HG03342 (cell line): ENCODE results near the gene SNAI1.
"Not testable (repeated sequence)": the region's sequence is repeated elsewhere in the genome, so short reads cannot be mapped to it uniquely, and the experiment has no call there.

Source experiments
- ATAC-seq: cut with Tn5 transposase; IDR thresholded peaks from one replicate; pipeline ENCODE4 v1.9.1; 2021; ENCODE audit warnings: mild to moderate bottlenecking, moderate library complexity; ENCODE audit not compliant: unreplicated experiment

SNAI1 gene

DNA sequence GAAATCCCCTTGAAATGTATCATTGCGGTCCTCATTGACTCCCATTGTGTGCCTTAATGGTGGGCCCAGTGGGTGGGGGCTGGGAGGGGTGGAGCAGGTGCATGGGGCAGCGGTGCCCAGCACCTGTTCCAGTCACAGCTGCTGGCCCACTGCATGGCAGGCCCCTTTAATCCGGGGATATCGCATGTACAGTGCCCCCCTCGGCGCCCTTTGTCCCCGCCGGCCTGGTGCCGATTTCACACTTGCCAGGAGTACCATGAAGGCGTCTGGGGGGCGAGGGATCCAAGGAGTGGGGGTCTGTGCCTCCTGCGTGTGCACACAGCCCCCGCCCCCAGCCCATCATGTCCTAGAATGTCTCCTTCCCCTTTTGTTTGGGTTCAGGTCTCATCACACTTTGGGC is 2.8 kb downstream of the SNAI1 start:
- no peak for ATAC-seq

DNA sequence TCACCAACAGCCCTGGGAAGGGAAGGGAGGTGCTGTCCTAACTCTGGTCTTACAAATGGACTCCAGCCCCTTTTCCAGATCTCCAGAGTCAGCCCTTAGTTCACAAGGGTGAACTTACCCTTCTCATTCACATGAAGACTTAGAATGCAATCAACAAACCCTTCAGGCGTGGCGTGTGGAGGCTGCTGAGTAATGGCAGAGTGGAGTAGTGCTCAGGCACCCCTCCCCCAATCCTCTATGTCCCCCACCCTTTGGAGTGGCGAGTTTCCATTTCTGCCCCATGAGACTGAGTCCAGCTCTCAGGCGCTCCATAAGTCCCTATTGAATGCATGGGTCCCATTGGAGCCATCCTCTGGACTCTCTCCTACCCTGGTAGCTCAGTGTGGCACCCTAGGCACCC is 3.3 kb downstream of the SNAI1 start:
- no peak for ATAC-seq

DNA sequence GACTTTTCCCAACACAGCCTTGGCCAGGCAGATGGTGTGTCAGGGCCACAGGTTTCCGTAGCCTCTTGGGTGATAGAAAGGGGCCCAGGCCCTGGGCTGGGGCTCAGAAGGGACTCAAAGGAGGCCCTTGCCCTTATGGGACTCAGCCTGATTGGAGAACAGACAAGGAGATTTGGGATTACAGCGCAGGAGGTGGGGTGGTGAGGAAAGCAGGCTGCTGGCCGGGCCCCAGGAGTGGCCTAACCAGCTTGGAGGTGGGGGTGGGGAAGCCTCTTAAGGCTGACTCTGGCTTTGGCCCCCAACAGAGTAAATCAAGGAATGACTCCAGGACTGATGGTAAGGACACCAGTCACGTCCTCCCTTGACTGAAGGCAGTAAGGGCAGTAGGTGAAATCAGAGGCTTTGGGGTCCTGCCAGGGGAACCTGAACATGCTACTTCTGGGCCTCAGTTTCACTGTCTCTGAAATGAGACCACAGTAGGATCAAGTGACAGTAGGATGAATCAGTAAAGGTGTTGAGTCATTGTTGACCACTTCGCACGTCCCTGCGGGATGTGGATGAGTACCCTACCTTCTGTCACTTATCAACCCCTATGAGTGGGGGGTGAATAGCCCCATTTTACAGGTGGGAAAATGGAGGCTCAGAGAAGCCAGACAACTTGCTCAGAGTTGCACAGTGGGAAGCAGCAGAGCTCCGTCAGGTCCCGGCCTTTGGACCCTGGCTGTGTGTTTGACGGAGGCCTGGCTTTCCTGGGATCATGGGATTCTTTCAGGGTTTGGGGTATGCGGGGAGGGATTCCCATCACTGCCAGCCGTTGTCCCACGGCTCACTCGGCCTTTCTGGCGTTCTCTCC is 4.5 kb downstream of the SNAI1 start:
- no peak for ATAC-seq

DNA sequence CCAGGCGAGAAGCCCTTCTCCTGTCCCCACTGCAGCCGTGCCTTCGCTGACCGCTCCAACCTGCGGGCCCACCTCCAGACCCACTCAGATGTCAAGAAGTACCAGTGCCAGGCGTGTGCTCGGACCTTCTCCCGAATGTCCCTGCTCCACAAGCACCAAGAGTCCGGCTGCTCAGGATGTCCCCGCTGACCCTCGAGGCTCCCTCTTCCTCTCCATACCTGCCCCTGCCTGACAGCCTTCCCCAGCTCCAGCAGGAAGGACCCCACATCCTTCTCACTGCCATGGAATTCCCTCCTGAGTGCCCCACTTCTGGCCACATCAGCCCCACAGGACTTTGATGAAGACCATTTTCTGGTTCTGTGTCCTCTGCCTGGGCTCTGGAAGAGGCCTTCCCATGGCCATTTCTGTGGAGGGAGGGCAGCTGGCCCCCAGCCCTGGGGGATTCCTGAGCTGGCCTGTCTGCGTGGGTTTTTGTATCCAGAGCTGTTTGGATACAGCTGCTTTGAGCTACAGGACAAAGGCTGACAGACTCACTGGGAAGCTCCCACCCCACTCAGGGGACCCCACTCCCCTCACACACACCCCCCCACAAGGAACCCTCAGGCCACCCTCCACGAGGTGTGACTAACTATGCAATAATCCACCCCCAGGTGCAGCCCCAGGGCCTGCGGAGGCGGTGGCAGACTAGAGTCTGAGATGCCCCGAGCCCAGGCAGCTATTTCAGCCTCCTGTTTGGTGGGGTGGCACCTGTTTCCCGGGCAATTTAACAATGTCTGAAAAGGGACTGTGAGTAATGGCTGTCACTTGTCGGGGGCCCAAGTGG is 5.3 kb downstream of the SNAI1 start:
- no peak for ATAC-seq

DNA sequence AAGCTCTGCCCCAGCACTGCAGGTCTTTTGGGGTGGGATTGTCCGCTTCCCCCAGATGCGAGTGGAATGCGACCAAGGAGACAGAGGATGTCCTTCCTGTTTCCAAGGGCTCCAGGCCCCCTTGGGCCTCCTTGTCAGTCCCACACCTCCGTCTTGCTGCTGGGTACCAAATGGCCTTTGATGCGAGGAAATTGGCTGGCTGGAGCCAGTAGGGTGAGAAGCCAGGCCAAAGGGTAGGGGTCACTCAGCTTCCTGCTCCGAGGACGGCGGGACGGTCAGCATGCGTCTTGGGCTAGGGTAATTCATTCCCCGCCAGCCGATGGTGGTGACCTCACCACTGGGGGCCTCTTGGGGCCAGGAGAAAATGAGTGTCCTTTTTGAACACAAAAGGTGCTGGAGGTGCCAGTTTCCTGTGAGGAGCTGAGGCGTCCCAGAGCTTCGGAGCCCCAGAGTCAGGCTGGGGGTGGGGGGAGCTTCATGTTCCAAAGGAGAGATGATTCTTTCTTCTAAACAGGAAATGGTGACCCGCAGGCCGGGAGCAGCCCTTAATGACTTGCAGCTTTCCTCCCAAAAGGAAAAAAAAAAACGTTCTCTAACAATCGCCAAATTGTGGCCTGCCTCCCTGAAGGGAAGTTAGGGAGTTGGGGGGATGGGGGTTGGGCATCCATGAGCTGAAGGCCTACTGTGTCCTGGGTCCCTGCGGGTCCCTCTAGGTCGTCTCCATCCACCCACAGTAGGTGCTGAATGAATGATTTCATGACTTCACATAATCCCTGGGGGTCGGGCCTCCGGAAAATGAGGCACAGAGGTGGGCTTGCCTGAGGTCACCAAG is 6.7 kb downstream of the SNAI1 start:
- no peak for ATAC-seq

DNA sequence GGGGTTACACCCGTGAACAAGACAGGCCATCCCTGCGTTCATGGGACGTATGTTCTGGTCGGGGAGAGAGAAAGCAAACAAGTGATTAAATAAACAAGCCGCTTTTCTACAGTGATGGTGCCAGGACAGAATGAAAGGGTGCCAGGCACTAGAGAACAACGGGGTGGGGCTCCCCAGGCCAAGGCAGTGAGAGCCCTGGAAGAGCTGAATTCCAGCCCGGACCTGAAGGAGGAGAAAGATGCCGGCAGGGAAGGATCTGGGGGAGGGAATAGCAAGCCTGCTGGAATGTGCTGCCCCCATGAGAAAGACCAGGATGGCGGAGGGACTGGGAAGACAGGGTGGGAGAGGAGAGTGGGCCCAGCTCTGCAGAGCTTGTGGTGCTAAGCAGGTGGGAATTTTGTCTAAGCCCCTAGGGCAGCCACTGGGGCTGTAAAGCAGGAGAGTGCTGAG is 7.5 kb downstream of the SNAI1 start:
- no peak for ATAC-seq

DNA sequence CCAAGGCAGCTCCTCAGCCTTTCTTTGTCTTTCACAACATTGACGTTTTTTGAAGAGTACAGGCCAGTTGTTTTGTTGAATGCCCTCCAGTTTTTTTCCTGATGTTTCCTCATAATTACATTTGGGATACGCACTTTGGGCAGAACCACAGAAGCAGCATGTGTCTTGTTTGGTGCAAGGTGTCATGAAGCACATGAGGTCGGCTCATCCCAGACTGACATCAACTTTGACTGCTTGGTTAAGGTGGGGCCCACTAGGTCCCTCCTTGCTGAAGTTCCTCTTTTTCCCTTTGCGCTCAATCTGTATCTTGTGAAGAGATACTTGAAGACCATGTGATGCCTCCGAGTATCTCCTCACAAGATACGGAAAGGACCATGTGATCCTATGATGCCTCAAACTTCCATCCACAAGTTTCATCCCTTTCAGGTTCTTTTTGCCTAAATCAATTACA is 10.5 kb downstream of the SNAI1 start:
- no peak for ATAC-seq

DNA sequence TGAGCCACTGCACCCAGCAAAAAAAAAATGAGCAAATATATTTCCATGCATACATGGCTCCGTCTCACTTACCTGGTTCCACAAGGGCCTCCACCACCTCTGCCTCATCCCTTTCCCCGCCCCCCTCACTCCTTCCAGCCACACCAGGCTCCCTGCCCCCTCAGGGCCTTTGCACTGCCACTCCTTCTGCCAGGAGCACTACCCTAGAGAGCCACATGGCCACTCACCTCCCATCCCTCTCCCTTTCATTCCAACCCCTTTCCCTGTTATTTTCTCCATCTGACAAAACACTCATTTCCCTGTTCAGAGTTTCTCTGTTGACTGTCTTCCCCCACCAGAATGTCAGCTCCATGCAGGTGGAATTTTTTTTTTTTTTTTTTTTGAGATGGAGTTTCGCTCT is 12.8 kb downstream of the SNAI1 start:
- no peak for ATAC-seq

DNA sequence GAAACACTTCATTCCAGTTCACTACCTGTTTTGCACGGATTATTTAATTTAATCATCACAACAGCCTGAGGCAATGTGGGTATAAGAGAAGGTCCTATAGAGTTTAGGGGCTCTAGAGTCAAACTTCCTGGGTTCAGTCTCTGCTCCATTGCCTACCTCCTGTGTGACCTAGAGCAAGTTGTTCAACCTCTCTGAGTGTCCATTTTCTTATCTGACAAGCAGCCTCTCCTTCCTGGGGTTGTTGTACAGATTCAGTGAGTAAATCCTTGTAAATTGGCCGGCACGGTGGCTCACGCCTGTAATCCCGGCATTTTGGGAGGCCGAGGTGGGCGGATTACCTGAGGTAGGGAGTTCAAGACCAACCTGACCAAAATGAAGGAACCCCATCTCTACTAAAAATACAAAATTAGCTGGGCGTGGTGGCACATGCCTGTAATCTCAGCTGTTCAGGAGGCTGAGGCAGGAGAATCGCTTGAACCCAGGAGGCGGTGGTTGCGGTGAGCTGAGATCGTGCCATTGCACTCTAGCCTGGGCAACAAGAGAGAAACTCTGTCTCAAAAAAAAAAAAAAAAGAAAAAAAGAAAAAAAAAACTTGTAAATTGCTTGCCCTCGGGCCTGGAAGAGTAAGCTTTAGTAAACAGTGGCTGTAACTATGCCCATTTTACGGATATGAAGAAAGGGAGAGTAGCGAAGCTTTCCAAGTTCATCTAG is 15.9 kb downstream of the SNAI1 start:
- not testable (repeated sequence) for ATAC-seq

DNA sequence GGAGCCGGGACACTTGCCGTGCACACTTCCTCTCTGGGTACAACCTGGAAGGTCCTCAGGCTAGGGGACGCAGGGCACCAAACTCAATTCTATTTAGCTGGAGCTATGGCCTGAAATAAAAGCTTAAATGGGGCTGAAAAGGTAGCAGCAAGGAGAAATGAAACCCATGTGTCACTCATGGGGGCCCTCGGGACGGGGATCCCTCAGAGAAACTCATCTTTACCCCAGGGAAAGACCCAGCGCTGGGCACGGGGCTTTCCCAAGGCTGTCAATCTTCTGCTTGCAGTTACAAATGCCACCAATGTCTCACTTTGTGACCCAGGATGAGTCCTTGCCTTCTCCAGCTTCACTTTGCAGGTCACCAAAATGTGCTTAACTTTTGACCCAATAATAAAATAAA is 16.5 kb downstream of the SNAI1 start:
- ATAC-seq = peak; percentile 62

DNA sequence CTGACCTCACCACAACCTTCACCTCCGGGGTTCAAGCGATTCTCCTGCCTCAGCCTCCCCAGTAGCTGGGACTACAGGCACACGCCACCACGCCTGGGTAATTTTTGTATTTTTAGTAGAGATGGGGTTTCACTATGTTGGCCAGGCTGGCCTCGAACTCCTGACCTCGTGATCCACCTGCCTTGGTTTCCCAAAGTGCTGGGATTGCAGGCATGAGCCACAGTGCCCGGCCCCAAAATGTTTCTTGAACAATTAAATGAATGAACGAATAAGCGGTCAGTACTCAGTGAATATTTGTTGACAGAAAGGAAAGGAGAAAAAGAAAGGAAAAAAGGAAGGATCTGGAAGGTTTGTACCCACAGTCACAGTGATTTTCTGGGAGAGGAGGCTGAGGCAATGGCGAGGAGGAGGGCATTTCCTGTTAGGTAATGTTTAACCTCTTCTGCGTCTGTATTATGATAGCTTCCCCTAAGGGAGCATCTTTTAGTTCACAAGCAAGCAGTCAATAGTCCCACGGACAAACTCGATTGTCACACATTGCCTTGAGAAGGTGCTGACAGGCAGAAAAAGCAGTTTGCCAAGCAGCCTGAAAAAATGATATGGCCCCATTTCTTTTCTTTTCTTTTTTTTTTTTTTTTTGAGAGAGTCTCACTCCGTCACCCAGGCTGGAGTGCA is 17.9 kb downstream of the SNAI1 start:
- not testable (repeated sequence) for ATAC-seq

DNA sequence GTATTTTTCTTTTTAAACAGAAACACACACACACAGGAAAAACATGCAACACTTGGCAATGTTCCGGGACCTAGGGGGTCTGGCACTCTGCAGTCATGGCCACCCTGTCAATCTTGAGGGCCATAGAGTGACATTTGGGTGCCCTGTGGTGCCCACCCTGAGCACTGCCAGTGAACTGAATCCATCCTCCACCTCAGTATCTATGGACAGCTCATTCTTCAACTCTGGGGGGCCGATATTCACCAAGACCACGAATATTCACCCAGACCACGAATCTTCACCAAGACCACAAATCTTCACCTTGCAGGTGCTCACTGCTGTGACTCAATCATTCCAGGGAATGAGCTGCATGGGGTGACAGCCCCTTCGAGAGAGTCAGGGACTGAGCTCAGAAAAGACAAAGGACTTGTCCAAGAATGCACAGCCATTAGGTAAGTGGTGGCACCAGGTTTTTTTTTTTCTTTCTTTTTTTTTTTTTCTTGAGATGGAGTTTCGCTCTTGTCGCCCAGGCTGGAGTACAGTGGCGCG is 19.1 kb downstream of the SNAI1 start:
- ATAC-seq = no peak

DNA sequence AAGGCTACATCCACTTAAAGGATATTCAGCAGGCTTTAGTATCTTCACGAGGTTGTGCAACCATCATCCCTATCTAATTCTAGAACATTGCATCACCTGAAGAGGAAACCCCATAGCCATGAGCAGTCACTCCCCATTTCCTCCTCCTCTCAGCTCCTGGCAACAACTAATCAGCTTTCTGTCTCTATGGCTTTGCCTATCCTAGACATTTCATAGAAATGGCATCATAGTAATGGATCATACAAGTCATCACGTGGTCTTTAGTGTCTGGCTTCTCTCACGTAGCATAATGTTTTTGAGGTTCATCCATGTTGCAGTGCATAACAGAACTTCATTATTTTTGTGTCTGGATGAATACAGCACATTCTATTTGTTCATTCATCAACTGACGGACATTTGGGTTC is 20.5 kb downstream of the SNAI1 start:
- no peak for ATAC-seq

DNA sequence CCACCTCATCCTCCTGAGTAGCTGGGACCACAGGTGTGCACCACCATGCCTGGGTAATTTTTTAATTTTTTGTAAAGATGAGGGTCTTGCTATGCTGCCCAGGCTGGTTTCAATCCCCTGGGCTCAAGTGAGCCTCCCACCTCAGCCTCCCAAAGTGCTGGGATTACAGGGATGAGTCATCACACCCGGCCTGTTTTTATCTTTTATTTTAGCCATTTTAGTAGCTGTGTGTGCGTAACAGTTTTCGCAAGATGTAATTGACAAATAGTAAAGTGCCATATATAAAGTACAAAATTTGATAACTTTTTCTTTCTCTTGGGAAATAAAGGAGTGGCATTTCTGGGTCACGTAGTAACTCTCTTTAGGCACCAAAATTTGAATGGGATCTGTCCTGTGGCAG is 21.4 kb downstream of the SNAI1 start:
- ATAC-seq = no peak

DNA sequence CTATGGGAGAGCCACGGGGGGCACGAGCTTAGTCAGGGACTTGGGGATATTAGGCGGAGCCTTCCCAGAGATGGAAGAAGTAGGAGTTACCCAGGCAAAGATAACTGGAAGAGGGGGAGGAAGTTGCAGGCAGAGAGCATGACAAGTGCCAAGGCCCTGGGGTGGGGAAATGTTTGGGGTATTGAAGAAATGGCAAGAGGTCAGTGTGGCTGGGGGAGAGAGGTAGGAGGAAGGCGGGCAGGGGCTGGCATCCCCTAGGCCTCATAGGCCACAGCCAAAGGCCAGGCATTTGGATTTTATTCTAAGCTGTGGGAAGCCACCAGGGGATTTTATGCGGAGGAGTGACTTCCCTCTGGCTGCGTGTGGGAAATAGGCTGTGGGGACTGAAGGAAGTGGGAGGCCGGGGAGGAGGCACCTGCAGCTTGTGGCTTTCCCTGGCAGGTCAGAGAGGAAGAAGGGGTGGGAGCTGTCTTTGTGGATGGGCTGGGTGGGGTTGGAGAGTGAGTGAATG is 22.7 kb downstream of the SNAI1 start:
- no peak for ATAC-seq

DNA sequence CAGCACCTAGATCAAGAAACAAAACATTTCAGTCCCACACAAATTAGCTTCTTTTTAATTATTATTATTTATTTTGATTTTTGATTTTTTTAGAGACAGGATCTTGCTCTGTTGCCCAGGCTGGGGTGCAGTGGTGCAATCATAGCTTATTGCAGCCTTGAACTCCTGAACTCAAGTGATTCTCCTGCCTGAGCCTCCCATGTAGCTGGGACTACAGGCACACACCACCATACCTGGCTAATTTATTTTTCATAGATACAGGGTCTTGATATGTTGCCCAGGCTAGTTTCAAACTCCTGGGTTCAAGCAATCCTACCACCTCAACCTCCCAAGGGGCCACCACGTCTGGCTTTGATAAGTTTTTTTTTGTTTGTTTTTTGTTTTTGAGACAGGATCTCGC is 24.6 kb downstream of the SNAI1 start:
- ATAC-seq = no peak

DNA sequence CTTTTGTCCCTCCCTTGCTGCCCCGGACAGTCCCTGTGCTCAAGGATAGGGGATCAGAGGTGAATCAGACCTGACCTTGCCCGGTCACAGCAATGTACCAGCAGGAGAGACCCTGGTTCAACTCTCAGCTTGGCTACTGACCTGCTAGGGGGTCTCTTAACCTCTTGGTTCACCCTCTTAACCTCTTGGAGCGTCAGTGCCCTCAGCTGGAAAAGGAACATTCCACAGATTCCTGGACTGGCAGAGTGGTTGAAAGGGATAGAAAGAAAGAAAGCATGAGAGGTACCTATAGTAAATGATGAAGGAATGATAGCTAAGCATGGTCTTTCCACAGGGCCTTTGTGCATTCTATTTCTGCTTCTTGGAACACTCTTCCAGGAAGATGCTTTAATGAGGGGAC is 25.2 kb downstream of the SNAI1 start:
- ATAC-seq = no peak

DNA sequence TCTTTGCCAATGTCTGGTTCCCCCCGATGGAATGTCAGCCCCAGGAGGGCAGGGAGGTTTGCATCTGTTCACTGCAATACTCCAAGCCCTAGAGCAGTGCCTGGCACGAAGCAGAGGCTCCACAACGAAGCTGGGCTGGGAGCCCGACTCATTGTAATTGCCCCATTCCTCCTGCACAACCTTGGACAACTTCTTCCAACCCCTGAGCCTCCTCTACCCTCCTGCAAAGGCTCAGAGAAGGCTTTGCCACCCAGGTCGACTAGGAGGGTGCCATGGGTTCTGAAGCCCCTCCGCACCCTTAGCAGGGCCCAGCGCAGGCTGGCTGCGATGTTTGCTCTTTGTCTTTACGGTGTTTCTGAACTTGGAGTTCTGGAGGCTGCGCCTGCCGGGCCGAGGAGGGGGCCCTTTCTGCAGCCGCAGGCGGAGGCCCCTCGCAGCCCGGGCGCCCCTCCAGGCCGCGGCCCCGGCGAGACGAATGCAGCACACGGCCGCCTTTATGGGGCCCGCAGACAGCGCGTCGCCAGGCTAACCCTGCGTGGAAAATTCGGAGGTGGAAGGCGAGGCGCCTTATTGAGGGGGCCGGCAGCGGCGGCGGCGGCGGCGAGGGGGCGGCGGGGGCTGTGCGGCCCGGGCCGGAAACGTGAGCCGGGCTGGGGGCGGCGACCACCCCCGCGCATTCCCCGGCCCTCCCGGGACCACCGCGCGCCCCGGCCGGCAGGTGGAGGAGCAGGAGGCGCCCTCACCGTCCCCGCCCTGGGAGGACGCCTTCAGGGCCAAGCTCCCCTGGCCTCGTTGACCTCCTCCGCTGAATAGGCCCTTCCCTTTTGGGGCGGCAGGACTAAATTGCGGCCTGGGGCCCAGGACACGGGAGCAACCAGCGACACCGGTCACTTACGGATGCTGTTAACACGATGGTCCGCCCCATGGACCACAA is 27.0 kb downstream of the SNAI1 start:
- no peak for ATAC-seq
